Head of caudate nucleus (tissue), 42 donors: ENCODE data around the gene CLEC4F.
A peak's percentile ranks its signal among the peaks of the same experiment; 100 is the strongest.

ENCODE experiments used
- DNase-seq, 42 donors: peaks; one replicate each; pipeline versions ENCODE4 v3.0.0 to v3.0.0-alpha.2; 2020 to 2021; ENCODE audit warnings: mixed read lengths in 7 of 42
- intact Hi-C: fragments of 100-400 bp; cut with DNase I; formaldehyde crosslinking; loops from one replicate; pipeline ENCODE4 v1.15.0; 2022

Gene CLEC4F

DNA sequence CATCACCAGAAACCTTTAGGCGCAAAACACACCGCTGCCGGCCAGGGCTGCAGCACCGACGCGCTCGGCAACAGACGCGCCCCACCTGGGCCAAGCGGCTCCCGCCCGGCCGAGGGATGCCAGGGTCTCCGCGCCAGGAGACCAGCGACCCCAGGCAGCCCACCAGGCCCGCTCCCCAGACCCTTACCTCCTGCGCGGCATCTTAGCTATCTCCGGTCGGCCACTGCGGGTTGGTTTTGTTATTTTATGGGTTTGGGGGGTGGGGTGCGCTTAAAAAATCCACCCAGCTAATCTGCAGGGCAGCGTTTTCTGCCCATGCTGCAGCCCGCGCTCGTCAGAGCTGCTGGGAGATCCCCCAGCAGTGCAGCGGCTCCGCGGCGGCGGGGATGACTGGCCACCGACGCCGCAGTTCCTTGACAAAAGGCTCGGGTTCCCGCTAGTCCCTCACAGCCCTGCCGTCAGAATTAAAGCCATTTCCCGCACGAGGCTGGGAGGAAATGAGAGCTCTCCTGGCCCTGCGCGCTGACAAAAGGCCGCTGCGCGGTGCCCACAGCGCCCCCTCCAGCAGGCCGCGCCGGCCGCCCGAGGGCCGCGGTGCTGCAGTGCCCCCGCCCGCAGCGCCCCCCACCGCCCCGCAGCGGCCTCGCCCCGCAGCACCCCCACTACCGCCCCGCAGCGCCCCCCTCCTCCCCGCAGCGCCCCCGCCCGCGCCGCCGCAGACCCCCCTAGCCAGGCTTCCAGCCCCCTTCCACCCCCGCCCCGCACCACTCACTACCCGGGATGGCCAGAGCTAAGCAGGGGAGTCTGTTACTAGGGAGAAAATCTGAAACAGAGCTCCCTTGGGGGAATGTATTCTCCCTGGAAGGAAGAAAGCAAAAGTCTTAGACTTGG lies 52.5 kb downstream of the CLEC4F start, which contains the start of gene ADD2:
Gene ADD2, minus strand, starts transcription at position 502 of the 891 bp plus-strand sequence. CDS start 61,792 bp downstream, outside the sequence.
- intact Hi-C loops, result no loop called here
- peak in 40 of 42 donors; percentile 20 to 77 (median 58) for DNase-seq

- intact Hi-C loops, result no loop called here
- DNase-seq, result peak in 40 of 42 donors; percentile 14 to 76 (median 43)
These were observed 53.2 kb downstream of the CLEC4F start for GRCh38 chr2:70767079-70767698.

GRCh38 chr2:70766357-70767078 lies 53.9 kb downstream of the CLEC4F start:
- no peak for DNase-seq
- intact Hi-C loops, result no loop called here

DNA sequence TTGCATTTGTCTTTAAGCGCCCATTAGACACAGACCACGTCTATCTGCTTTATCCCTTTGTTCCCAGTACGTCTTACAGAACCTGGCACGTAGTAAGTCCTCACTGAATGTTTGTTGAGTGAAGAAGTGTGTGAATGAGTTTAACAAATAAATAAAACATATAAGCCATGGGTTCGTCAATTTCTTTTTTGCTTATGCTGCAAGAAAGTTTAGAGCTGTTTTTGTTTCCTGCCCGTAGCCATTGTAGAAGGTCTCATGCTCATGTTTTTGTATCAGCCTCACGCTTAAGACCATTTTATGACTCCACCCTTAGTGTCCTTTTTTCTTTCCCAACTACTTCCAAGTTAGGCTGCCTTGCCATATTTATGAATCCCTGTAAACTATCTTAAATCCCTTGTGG lies 54.9 kb downstream of the CLEC4F start:
- DNase-seq, result no peak
- intact Hi-C loops, result no loop called here

GRCh38 chr2:70759446-70759845 lies 61.0 kb downstream of the CLEC4F start:
- no peak for DNase-seq
- intact Hi-C loops, result no loop called here
